Activated CD4-positive, CD25-positive, alpha-beta regulatory T cell treated with anti-CD3 and anti-CD28 coated beads, Interleukin-2, amount 50 U/mL, for 72 hours (primary cell): Measurements from ENCODE around the gene CNTN5.

Source experiments
- DNase-seq: peaks from one replicate; pipeline ENCODE4 v3.0.0; 2021

CNTN5 gene

DNA sequence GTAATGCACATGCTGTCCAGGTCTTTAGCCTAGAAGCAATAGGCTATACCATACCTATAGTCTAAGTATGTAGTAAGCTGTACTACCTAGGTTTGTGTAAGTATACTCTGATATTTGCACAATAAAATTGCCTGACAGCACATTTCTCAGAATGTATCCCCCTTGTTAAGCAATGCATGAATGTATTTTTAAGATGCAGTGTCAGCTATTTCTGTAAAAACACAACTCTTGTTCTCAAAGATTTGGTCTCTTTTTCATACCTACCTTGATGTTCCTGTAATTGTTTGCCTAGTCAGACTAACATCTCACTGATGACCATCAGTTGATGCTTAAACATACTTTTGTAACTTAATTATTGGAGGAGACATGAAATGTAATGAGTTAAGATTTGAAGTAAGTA is 619.9 kb downstream of the CNTN5 start:
- DNase-seq: no peak

DNA sequence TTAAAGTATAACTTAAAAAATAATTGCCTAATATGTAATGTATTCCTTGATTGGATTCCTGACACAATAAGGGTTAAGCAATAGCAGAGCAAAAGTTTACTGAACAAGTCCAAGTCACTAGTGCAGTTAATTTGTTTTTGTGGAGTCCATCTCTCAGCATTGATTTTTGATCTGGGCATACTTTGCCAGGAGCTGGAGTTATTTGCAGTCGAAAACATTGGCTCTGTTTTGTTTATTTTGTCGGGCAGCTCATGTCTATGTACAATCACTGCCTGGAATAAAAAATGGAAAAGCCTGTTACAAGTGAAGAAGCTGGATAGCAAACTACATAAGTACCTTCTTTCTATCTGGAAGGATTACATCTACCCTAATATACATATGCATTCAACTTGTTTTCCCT is 625.2 kb downstream of the CNTN5 start:
- DNase-seq: no peak

DNA sequence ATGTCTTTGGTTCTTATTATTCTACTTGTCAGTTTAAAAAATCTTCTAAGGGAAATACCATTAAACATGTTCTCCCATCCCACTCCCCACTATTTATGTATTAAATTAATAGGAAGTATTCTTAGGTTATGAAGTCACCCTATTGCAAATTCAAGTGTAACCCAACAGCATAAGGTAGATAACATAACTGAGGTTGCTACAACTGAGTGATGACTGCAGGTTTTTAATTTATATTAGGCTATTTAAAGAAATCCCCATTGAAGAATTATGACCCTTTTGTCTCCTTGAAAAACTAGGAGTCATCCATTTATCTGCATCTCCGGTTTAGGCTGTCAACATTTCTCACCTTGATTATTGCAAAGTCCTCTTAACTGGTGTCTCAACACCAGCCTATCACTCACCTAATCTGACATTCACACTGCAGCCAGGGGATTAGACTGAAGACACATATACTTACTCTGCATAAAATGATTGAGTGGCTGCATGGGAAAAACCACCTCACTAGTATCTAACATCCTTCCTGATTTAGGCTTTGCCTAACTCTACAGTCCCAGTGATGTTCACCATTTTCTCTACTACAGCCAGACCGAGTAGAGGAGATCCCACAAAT is 649.4 kb downstream of the CNTN5 start:
- no peak for DNase-seq

DNA sequence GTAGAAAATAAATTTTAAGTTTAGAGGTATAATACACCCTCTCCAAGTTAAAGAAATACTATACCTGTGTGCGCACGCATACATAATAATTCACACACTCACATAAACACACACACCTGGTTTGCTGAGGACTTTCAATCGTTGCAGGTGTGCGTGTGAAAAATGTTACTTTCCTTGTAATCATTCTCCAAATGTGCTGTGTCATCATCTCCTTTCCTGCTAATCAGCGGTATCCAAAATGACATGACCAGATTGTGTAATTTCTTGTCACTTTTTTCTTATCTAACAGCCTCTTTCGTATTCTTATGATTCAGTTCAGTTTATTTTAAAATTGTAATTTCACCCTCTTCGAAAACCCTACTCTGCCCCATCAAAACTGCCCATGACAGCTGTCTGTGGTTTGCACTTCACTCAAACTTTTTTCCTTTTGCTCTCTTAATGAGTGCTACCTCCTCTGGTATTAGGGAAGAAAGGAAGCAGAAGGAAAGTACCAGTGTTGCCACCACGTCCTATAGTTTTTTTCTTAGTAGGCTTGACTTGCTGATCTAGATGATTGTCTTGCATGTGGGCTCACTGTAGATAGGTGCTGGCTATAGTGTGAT is 651.2 kb downstream of the CNTN5 start:
- DNase-seq: no peak

DNA sequence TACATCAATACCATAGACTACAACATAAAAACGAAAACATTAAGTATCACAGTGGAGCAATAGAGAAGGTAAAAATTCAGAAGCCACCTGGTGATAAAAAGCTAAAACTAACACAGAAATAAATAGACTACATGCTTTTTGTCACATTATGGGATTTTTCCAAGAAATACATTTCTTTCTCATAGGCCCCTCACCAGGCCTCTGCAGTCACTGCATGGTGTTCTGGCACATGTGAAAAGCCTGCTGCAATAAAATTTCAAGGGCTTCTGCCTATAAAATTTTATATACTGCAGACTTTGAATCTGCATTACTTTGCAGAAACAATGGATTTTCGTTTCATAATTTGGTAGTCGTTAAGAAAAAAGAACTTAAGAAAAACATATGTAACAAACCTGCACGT is 655.5 kb downstream of the CNTN5 start:
- DNase-seq: no peak

DNA sequence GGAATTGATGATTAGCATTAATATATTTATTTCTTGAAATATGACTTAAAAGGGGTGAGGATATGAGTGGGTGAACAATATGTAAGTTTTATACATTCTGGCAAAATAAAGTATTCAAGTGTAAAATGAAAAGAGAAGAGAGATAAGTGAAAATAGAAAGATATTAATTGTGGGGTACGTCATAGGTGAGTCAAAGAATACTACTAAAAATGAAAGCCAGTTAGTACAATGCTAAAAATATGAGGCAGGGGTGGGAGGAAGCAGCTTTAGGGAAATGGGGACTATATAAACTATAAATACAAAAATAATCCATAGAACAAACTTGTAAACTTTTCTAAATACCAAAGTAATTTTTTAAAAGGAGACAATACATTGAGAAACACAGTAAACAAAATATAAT is 661.4 kb downstream of the CNTN5 start:
- no peak for DNase-seq

DNA sequence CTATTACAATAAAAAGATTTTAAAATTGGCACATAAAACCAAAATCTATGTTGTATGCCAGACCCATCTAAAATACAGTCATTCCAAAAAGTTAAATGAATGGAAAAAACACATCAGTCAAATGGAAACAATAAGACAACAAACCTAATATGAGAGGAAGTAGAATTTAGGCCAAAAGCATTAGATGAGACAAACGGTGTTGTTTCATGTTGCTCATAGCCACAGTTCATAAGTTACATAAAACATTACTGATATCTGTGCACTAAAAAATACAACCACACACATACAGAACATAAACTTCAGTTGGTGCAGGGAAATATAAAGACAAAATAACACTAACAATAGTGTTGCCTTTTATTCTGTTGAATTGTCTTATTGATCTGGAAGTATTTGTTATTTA is 661.9 kb downstream of the CNTN5 start:
- DNase-seq: no peak

DNA sequence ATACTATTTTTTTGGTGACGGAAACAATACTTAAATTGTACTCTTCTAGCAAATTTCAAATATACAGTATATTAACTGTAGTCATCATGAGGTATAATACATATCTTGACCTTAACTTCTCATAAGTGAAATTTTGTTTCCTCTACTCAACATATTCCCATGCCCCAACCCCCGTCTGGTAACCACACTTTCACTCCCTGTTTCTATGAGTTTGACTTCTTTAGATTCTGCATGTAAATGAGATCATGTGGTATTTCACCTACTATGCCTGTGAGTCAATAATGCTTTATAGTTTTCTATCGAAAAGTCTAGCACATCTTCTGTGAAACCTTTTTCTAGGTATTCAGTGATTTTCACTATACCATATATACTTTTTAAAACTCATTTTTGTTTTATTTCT is 663.2 kb downstream of the CNTN5 start:
- no peak for DNase-seq

DNA sequence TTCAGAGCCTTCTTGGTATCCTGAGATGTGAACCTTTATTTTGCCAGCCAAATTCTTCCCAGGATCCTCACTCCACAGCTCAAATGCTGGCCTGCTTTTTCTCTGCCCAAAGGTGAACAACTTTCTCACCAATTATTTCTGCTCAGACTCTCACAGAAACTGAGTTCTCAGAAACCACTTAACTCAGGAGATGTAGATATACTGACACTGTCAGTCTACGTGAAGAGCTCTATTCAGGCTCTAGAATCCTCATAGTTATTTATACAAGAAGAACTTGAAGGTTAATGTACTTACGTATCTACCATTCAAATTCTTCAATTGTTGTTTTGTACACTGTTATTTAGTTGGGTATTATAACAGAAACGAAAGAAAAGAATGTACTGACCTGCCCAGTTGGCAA is 666.1 kb downstream of the CNTN5 start:
- no peak for DNase-seq

DNA sequence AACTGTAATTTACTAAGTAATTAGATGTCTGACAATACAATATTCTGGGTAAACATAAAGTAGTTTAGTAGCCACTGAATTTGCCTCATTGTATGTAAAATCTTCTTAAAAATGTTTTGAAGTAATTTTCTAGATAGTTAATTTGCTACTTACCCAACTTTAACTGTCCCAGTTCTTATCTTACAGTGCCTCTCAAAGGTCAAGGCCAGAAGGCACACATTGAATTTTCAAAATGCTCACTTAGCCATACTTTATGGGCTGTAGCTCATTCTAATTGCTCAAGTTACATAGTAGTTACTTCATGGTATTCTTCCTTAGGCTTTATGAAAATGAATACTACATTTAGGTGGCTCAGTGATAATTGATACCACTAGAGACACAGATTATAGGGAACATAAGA is 666.6 kb downstream of the CNTN5 start:
- no peak for DNase-seq

DNA sequence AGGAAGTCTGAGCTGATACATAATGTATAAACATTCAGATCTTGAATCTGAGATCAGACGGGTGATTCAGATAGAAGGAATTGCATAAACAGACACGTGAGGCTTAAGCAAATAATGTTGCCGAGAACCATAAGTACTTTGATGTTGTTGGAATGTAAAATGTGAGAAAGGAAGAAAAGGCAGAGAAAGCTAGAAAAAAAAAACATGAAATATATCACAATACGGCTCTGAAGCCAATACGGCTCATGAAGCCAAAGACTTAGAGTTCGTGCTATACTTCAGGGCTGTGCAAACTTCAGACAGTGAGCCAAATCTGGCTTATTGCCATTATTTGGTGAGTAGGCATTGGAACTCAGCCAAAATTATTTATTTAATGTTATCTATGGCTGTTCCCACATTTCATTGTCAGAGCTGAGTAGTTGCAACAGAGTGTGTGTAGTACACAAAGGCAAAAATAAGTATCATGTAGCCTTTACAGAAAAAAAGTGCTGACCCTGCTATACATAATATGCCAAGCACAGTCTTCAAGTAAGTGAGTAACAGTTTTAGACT is 673.3 kb downstream of the CNTN5 start:
- DNase-seq: no peak

DNA sequence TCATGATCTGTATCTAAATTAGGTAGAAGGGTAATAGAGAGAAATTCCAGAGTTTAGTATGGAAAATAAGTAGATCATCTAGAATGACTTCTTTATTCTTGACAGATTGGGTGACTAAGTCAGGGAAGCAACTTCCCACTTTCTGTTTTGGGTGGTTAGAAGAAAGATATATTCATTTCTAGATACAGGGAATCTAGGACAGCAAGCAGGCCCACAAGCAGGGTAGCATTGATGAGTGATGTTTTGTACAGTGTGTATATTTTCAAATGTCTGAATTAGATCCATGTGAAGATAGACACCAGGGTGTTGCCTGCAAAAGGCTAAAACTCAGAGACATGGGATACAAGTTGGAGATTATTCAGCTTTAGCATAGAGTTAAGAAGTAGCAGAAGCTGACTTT is 674.4 kb downstream of the CNTN5 start:
- DNase-seq: no peak

DNA sequence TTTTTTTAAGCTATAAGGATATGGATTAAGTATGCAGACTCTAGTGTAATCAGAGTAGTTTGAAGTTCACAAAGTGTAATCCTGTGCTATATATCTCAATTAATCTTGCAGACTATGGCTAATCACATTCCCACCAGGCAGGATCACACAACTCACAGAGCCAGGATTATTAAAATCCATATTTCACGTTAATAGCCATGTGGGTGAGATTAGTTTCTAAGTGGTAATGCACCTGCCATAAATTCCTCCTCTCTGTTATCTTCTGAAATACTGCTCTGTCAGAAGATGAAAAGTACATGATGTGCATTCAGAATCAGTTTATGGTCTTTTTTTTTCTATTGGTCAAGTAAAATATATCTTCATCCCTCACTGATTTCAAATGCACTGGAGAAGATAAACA is 686.1 kb downstream of the CNTN5 start:
- DNase-seq: no peak

DNA sequence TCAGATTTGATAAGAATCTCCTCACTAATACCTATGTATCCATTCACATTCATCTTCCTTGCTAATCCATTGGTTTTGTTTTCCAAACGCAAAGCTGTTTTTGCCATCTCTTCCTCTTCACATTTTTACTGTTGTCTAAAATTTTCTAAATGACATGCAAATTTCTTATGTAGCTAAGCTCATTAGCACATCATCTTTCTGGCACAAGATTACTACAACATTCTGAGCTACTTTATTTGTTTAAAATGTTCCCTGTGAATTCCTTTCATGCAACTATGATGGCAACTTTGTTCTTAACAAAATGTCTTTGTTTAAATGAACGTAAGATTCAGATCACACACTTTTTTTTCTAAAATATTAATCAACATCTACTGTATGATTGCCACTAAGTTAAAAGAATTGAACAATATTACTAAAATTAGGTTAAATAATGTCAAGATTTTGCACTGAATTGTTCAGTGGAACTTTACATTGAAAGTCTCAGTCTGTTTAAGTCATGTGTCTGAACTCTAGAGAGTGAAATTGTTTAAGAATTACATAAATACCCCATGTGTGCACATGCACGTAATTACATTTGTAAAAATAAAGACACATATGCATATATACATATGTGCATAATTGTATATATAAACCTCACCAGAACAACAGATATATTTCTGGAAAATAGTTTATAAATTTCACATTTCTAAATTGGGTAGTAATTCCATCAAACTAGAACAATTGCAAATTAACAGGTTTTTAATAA is 688.4 kb downstream of the CNTN5 start:
- DNase-seq: no peak

DNA sequence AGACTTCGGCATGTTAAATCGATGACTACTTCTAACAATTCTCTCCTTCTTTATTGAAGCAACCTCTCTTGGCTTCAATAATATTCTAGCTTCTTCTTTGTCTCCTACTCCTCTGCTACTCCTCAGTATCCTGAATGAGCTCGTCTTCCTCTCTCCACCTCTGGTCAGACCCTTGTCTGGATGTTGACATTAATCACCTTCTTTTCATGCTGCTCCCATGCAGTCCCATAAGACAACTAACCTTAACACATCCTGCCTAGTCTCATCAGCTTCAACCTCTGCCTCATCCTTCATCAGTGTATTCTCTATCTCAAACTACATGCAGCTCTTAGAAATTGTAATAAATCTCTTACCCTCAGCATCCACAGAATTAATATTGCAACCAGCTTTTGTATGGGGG is 695.6 kb downstream of the CNTN5 start:
- no peak for DNase-seq

DNA sequence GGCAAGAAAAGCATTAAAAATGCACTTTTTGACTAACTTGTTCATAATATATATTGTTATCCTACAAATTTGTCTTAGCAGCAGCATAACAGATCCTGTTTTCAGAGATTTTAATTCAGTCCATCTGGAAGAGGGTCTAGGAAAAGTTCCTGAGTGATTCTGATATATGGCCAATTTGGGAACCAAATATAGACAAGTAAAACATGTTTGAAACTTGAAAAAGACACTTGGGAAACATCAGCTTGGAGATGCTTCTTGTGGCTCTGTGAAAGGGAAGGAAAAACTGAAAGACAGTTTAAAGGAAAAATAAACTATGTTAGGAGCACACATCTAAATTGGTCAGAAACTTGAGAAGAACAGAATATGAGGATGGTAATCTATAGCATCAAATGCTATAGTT is 697.5 kb downstream of the CNTN5 start:
- no peak for DNase-seq

DNA sequence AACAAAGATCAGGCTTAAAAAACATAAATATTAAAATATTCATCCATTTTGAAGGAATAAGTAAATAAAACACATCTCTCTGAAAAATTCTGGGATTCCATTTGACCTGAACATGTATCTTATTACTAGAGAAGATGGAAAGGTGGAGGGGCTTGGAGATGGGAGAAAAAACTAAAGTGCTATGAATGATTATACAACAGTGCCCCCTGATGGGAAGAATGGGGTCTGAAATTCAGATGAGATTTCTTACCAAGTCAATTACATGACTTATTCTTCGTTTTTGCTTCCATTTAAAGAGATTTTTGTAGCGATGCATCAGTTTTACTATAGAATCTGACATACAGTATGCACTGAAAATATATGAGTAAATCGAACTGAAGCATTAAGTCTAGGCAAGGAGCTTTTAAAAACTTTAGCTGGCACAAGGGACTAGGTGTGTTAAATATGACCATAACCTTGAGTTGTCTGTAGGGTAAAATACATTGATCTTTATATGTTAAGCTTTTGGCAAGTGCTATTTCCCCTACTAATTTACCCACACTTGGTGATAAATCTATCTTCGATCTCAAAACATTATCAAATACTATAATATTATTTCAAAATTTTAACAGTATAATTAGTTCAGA is 718.8 kb downstream of the CNTN5 start:
- no peak for DNase-seq

DNA sequence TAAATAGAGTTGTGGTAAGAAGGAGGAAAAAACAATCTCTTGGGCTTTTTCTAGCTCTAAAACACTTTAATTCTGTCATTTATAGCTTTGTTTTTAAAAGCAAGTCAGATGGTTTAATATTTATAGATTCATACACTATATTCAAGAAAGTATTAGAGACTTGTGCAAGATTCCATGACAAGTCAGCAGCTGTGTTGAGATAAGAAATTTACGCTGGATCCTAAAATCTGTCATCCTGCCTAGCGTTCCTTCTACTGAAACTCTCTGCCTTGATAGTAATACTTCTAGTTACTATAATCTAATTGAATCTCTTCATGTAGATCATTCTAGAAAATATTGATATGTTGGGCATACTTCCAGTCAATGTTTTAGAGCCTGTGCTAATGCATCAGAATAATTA is 721.8 kb downstream of the CNTN5 start:
- DNase-seq: no peak

DNA sequence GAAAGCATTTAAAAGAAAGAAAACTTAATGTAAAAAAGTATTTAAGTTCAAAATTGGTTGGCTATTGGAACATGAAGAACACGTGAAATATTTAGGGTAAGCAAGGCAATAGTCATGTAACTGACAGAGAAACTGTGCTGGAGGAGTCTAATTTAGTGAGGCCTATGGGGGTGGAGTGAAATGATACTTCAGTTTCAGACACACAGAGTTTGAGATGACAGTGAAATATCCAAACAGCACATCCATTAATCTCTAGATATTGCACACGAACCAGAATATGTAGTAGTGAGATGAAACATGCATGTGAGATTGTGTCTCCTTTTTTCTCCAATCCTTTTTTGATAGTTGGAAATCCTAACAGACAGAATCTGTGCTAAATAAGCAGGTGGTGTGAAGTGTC is 739.0 kb downstream of the CNTN5 start:
- DNase-seq: no peak

DNA sequence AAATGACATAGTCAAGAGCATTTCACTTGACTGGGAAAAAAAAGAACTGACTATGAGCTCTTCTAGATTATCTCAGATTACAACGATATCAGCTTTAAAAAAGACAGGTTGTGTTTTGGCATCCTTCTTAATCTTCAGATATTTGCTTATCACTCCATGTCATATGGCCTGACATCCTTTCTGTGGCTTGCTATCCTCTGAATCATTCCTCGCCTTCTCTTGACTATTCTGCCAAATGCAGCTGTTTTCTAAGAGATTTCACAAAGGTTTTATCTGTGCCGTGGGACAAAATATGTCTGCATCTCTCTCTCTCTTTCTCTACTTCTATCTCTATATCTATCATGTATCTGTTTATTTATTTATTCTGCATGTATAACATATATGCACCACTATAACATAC is 746.1 kb downstream of the CNTN5 start:
- no peak for DNase-seq

DNA sequence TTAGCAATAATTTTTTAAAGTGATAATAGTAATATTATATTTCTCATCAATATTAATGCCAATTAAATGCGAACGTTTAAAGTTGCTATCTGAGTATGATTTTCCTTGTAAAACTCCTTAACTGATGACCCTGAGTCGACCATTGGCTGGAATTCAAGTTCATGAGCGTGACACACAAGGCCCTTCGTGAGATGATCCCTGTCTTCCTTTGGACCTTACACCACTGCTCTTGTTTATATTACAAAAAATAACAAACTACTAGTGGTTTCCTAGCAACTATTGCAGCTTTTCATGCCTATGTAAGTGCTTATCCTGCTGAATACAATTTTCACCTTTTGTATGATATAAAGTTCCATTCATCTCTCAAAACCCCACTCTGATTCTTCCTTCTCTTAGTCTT is 752.9 kb downstream of the CNTN5 start:
- DNase-seq: no peak

DNA sequence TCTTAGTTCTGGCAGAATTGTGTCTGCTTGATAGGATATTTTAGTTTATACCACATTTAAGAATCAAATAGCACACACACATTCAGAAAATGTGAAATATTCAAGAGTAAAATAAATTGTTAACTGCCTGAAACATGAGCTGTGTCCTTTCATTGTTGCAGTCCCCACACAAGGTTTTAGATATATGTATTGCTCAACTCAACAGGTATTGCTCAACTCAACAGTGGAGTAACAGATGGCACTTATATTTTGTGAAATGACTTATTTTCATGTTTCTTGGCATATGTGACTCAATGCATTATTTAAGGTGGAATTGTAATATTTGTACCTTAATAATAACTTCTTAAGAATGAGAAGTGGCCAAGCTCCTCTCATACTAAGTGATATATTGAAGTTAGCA is 760.3 kb downstream of the CNTN5 start:
- no peak for DNase-seq

DNA sequence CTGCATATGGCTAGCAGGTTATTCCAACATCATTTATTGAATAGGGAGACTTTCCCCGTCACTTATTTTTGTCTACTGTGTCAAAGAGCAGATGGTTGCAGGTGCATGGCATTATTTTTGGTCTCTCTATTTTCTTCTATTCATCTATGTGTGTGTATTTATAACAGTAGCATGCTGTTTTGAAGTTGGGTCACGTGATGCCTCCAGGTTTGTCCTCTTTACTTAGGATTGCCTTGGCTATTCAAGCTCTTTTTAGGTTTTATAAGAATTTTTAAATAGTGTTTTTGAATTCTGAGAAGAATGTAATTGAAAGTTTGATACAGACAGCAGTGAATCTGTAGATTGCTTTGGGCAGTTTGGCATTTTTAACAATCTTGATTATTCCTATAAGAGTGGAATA is 770.6 kb downstream of the CNTN5 start:
- DNase-seq: no peak

DNA sequence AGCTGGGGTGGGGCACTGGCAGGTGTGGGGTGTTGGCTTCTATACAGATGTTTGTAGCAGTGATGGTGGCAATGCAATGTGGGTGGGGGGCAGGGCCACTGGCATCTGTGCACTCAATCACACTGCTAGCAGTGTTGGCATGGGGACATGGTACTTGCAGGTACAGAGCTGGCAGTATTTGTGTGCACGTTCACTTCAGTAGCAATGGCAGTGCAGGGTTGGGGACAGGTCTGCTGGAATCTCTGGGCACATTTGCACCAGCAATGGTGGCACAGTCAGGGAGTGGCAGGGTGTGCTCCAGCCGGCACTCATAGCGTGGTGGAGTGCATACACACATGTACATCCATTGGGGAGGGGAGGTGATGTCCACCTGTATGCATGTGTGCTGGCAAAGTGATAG is 775.2 kb downstream of the CNTN5 start:
- DNase-seq: no peak
